Caco-2 (cell line): Measurements from ENCODE around the gene NFATC1. TPM values are rescaled to one million over a fixed set of nuclear protein-coding genes. Genes with fewer than 3 reads are reported as not detected.

Source experiments
- BruUV-seq: library from RNA; stranded (reverse); fragments of 400-500 nt; replicated peaks from 2 replicates; lab custom pipeline; 2021; lab: Mats Ljungman, UMichigan
- CTCF ChIA-PET: fragments of 300-600 bp; sonication (Branson Sonifier 250); formaldehyde crosslinking; loops from one replicate; lab custom pipeline; 2022; ENCODE audit warnings: antibody characterized with exemption; lab: Charles Lee
- POLR2A ChIA-PET: fragments of 300-600 bp; sonication (Branson Sonifier 250); formaldehyde crosslinking; loops from one replicate; lab custom pipeline; 2022; ENCODE audit warnings: antibody characterized with exemption; lab: Charles Lee
- DNase-seq, 2 experiments: peaks; one replicate each; pipeline versions ENCODE4 v3.0.0 to v3.0.0-alpha.2; 2020 to 2022
- H3K27me3 ChIP-seq: replicated peaks from 2 replicates; pipeline ENCODE4 v1.6.0; 2011; ENCODE audit warnings: low read length; ENCODE audit not compliant: control insufficient read depth, insufficient read depth
- H3K36me3 ChIP-seq: 2 replicates; pipeline ENCODE4 v1.5.1; 2011; ENCODE audit warnings: low read length; ENCODE audit not compliant: control insufficient read depth, insufficient read depth
- H3K4me1 ChIP-seq: fragments of 250-450 bp; sonication (Bioruptor Pico); 2 replicates; pipeline ENCODE4 v1.5.1; 2020; ENCODE audit warnings: mild to moderate bottlenecking
- H3K4me3 ChIP-seq: 2 replicates; pipeline ENCODE4 v1.5.1; 2011; ENCODE audit warnings: low read depth, mild to moderate bottlenecking, control low read depth, low read length
- H3K9me3 ChIP-seq: fragments of 250-450 bp; sonication (Bioruptor Pico); 2 replicates; pipeline ENCODE4 v1.5.1; 2020; ENCODE audit warnings: mild to moderate bottlenecking, moderate library complexity
- H3K27ac Mint-ChIP-seq: one replicate; pipeline ENCODE4 v1.8.0; 2022; ENCODE audit warnings: mixed read lengths; ENCODE audit not compliant: unreplicated experiment
- H3K27me3 Mint-ChIP-seq: one replicate; pipeline ENCODE4 v1.8.0; 2022; ENCODE audit warnings: mixed read lengths; ENCODE audit not compliant: insufficient read depth, unreplicated experiment
- H3K36me3 Mint-ChIP-seq: one replicate; pipeline ENCODE4 v1.8.0; 2022; ENCODE audit warnings: mild to moderate bottlenecking, mixed read lengths; ENCODE audit not compliant: insufficient read depth, unreplicated experiment
- H3K4me1 Mint-ChIP-seq: one replicate; pipeline ENCODE4 v1.8.0; 2022; ENCODE audit warnings: low read depth, mixed read lengths; ENCODE audit not compliant: unreplicated experiment
- H3K4me3 Mint-ChIP-seq: one replicate; pipeline ENCODE4 v1.8.0; 2022; ENCODE audit warnings: mild to moderate bottlenecking, moderate library complexity, mixed read lengths; ENCODE audit not compliant: unreplicated experiment
- H3K9me3 Mint-ChIP-seq: one replicate; pipeline ENCODE4 v1.8.0; 2022; ENCODE audit warnings: mixed read lengths; ENCODE audit not compliant: unreplicated experiment
- CTCF ChIP-seq, 2 experiments: fragments of 200-600 bp in 1 of 2; IDR thresholded peaks; 1 replicate in 1 of 2; 2 replicates in 1 of 2; pipeline versions ENCODE4 v1.5.1 to v1.8.0; 2011 to 2022; ENCODE audit warnings: antibody characterized with exemption in 1 of 2, control low read depth in 1 of 2, inconsistent platforms in 1 of 2, low read depth in 1 of 2, low read length in 1 of 2, mild to moderate bottlenecking in 1 of 2, moderate library complexity in 1 of 2; ENCODE audit not compliant: insufficient read depth in 1 of 2, severe bottlenecking in 1 of 2, unreplicated experiment in 1 of 2
- intact Hi-C: fragments of 100-400 bp; cut with micrococcal nuclease; formaldehyde crosslinking; loops from one replicate; pipeline ENCODE4 v1.10.0; 2022; ENCODE audit not compliant: unreplicated experiment
- total RNA-seq: library from RNA; stranded (reverse); gene quantifications from 2 replicates; pipeline ENCODE4 v1.2.3, GENCODE V29; 2022

The NFATC1 gene
- total RNA-seq, 1 experiment from 2014 or later: 0.66 TPM

GRCh38 chr18:79413901-79414300 is 18.2 kb downstream of the NFATC1 start:
- BruUV-seq: no TSS peak

DNA sequence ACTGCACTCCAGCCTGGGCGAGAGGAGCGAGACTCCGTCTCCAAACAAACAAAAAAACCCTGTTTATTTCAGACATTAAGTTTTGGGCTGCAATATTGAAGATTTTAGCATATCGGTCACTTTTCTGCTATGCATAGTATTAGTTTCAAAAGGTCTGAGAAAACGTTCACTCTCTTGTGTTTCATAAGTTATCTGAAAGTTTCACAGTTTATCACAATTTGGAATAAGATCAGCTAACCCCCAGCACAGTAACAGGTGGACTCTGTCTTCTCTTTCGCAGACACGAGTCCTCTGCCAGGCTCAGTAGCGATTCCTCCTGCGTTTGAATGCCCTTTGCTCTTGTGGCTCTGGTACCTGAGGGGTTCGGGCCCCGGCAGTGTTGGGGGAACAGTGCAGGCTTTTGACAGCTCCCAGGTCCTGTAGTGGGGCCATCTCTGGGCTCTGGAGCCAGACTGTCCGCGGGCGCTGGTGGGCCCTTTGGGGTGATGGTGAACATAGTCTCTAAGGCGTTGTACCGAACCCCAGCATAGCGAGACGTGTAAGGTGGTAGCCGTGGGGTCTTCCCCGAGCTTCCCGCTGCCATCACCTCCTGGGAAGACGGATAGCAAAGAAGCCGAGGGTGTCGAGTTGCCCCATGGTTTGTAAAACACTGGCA is 20.4 kb downstream of the NFATC1 start:
- CTCF ChIA-PET: no interaction called here
- H3K4me1 ChIP-seq: no peaks in the 10 kb centered on the region
- no peak for TF ChIP-seq CTCF (IDR thresholded peaks at IDR 0.05; ENCODE audit: insufficient read depth in 1 of 2, low read depth in 1 of 2, low read length in 1 of 2, severe bottlenecking in 1 of 2, unreplicated experiment in 1 of 2)
- Mint-ChIP-seq H3K27me3 (no peaks in the 10 kb centered on the region), H3K4me3 (no peak overlapping the region), H3K9me3 (no peaks in the 10 kb centered on the region), H3K36me3 (no peaks in the 10 kb centered on the region), H3K4me1 (no peaks in the 10 kb centered on the region), H3K27ac (no peak overlapping the region)
- H3K27me3 ChIP-seq: no peaks in the 10 kb centered on the region
- no TSS peak for BruUV-seq
- DNase-seq: no peak
- intact Hi-C loops: no loop called here
- POLR2A ChIA-PET: no interaction called here
- H3K4me3 ChIP-seq: no peak overlapping the region
- no peaks in the 10 kb centered on the region for H3K36me3 ChIP-seq
- no peaks in the 10 kb centered on the region for H3K9me3 ChIP-seq

More at GRCh38 chr18:79413901-79414300, 18.2 kb downstream of the NFATC1 start:
- H3K36me3 ChIP-seq: no peaks in the 10 kb centered on the region
- no peak overlapping the region for H3K27ac Mint-ChIP-seq
- no peaks in the 10 kb centered on the region for H3K36me3 Mint-ChIP-seq
- CTCF ChIA-PET: no interaction called here
- H3K27me3 Mint-ChIP-seq: no peaks in the 10 kb centered on the region
- H3K9me3 ChIP-seq: no peaks in the 10 kb centered on the region
- H3K4me1 Mint-ChIP-seq: no peaks in the 10 kb centered on the region
- DNase-seq: no peak
- no peaks in the 10 kb centered on the region for H3K4me1 ChIP-seq
- intact Hi-C loops: no loop called here
- H3K27me3 ChIP-seq: no peaks in the 10 kb centered on the region
- no peak overlapping the region for H3K4me3 Mint-ChIP-seq
- POLR2A ChIA-PET: no interaction called here
- TF ChIP-seq CTCF (IDR thresholded peaks at IDR 0.05; ENCODE audit: insufficient read depth in 1 of 2, low read depth in 1 of 2, low read length in 1 of 2, severe bottlenecking in 1 of 2, unreplicated experiment in 1 of 2): no peak
- H3K4me3 ChIP-seq: no peak overlapping the region
- no peaks in the 10 kb centered on the region for H3K9me3 Mint-ChIP-seq

- Mint-ChIP-seq H3K27me3 (no peaks in the 10 kb centered on the region), H3K9me3 (no peaks in the 10 kb centered on the region), H3K4me3 (no peak overlapping the region), H3K36me3 (no peaks in the 10 kb centered on the region), H3K27ac (no peak overlapping the region), H3K4me1 (no peaks in the 10 kb centered on the region)
- Histone ChIP-seq H3K27me3 (no peaks in the 10 kb centered on the region), H3K4me1 (no peaks in the 10 kb centered on the region), H3K36me3 (no peaks in the 10 kb centered on the region), H3K9me3 (no peaks in the 10 kb centered on the region), H3K4me3 (no peak overlapping the region)
- intact Hi-C loops: no loop called here
- ChIA-PET POLR2A (no interaction called here), CTCF (no interaction called here)
- DNase-seq: no peak
- BruUV-seq: no TSS peak
- TF ChIP-seq CTCF (IDR thresholded peaks at IDR 0.05; ENCODE audit: insufficient read depth in 1 of 2, low read depth in 1 of 2, low read length in 1 of 2, severe bottlenecking in 1 of 2, unreplicated experiment in 1 of 2): no peak
These were observed 20.9 kb downstream of the NFATC1 start for GRCh38 chr18:79416677-79417052.
